ENCODE measurements around the gene SMIM11.

GRCh38 chr21:34355570-34355969 lies 19.7 kb upstream of the SMIM11 start:
- TF ChIP-seq CTCF (IDR thresholded peaks at IDR 0.05), result no peak
- no peak for TF ChIP-seq POLR2A (IDR thresholded peaks at IDR 0.05)
- TF ChIP-seq POLR2AphosphoS5 (IDR thresholded peaks at IDR 0.05), result no peak

Data from gastroesophageal sphincter (tissue), 3 donors.